ENCODE measurements around the gene PLEKHG2.

The PLEKHG2 gene

DNA sequence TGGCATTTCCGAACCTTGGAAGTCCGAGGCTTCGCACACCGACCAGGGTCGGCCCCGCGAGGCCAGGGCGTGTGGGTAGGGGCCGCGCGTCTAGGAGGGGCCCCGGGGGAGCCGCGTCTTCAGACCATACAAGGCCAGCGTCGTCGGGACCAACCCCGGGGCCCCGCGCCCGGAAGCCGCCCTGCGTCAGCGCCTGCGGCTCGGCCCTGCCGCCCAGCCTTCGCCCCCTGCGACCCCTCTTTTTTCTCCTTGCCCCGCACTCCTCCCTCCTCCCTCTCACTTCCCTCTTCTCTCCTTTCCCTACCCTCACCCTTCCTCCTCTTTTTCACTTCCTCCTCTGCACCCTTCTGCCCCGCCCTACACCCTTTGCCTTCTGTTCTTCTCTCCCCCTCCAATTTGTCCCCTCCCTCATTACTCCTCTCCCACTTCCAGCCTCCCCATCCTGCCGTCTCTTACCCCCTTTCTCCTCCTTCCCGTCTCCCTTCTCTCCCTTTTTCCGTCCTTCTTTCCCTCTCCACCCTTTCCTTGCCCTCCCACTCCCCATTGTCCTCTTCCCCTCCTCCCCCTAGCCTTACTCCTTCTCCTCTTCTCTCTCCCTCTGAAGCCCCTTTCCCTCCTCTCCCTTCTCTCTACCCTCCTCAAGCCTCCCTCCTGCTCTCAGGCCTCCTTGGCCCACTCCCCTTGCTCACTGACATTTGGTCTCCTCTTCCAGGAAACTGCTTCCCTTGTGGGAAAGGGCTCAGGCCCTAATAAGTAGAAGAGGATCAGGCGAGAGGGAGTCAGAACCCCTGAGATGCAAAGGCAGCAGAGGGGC is 2.2 kb upstream of the PLEKHG2 start:
- DNase-seq (ENCODE audit: low spot score): no peak
- ChIA-PET CTCF (interaction anchor here (1.2 kb wide), 1 partner anchor 13 kb away, joined by 11 read pairs; no protein-coding TSS in a partner anchor), POLR2A (ENCODE audit: low non-redundant PET) (interaction anchor here (0.9 kb wide), 1 partner anchor 19 kb away, joined by 4 read pairs; the partner anchor contains the start of genes MED29 and PAF1)
- peak overlapping the region; percentile 100 for H3K27ac ChIP-seq
- TF ChIP-seq, protein P1, sequence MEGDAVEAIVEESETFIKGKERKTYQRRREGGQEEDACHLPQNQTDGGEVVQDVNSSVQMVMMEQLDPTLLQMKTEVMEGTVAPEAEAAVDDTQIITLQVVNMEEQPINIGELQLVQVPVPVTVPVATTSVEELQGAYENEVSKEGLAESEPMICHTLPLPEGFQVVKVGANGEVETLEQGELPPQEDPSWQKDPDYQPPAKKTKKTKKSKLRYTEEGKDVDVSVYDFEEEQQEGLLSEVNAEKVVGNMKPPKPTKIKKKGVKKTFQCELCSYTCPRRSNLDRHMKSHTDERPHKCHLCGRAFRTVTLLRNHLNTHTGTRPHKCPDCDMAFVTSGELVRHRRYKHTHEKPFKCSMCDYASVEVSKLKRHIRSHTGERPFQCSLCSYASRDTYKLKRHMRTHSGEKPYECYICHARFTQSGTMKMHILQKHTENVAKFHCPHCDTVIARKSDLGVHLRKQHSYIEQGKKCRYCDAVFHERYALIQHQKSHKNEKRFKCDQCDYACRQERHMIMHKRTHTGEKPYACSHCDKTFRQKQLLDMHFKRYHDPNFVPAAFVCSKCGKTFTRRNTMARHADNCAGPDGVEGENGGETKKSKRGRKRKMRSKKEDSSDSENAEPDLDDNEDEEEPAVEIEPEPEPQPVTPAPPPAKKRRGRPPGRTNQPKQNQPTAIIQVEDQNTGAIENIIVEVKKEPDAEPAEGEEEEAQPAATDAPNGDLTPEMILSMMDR (conservative IDR thresholded peaks at IDR 0.05; ENCODE audit: low read depth): no peak

DNA sequence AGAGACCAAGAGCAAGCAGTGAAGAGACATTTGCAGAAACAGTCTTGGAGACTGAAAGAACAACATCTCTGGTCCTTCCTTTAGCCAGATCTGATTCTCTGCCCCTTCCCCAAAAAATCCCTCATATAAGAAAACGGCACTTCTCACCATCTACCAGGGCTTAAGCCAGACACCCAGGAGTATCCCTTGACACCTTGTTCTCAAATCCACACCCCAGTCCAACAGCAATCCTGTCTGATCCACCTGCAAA is 1.7 kb upstream of the PLEKHG2 start:
- ChIA-PET POLR2A (ENCODE audit: low non-redundant PET) (interaction anchor here (2.3 kb wide), 1 partner anchor 9 kb away, joined by 10 read pairs; no protein-coding TSS in a partner anchor), CTCF (interaction anchor here (1.0 to 2.5 kb wide), 3 partner anchors 7 to 19 kb away, joined by 6 to 55 read pairs (median 9); partner anchors contain the start of genes MED29 and PAF1)
- H3K27ac ChIP-seq: peak overlapping the region; percentile 100
- TF ChIP-seq, protein P1 (conservative IDR thresholded peaks at IDR 0.05; ENCODE audit: low read depth): no peak
- no peak for DNase-seq (ENCODE audit: low spot score)

DNA sequence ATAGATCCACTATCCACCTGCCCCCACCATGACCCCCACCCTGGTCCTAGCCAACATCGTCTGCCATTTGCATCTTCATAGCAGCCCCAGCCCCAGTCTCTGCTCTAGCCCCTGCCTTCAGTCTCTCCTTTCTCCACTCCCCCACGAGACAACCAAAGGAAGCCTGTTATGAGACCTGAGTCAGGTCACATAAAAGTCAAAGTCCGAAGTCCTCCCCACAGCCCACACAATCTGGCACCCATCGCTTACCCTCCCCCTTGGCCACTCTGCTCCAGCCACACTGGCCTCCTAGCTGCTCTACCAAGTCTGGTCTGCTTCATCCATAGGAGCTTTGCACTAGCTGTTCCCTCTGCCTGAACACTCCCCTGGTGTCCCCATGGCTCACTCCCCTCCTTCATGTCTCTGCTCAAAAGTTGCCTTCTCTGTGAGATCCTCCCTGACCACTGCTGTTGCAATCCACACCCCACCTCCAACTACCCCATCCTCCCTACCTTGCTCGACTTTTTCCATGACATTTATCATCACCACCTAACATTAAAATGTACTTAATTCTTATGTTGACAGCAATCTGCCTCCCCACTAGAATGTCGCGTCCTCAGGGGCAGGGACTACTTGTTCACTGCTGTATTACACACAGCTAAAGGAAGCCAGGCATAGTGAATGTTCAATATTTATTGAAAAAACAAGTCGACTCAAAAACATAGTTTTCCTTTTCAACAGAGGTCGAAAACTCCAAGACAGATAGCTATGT is 1.2 kb upstream of the PLEKHG2 start:
- TF ChIP-seq, protein P1 (conservative IDR thresholded peaks at IDR 0.05; ENCODE audit: low read depth): no peak
- H3K27ac ChIP-seq: peak overlapping the region; percentile 100
- ChIA-PET CTCF (interaction anchor here (0.6 to 2.5 kb wide), 8 partner anchors 8 to 123 kb away, joined by 3 to 55 read pairs (median 6); partner anchors contain the start of genes MED29, PAF1 and RPS16), POLR2A (ENCODE audit: low non-redundant PET) (interaction anchor here (0.7 to 2.3 kb wide), 4 partner anchors 9 to 200 kb away, joined by 3 to 10 read pairs (median 6); partner anchors contain the start of gene RPS16)
- no peak for DNase-seq (ENCODE audit: low spot score)

DNA sequence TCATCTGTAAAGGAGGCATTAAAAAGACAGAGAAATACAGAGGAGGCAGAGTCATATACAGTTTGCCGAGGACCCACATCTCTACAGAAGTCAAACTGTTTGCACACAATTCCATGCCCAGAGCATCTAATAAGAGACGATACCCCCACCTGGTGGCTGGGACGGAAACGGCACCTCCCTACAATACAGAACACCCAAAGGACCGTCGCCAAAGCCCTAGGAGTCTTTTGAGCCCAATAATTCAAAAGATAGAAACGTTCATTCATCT is 703 bp upstream of the PLEKHG2 start:
- CTCF ChIA-PET: interaction anchor here (0.6 to 2.5 kb wide), 8 partner anchors 8 to 122 kb away, joined by 3 to 55 read pairs (median 6); partner anchors contain the start of genes MED29, PAF1 and RPS16
- peak overlapping the region; percentile 100 for H3K27ac ChIP-seq
- TF ChIP-seq, protein P1 (conservative IDR thresholded peaks at IDR 0.05; ENCODE audit: low read depth): peak; percentile 85
- POLR2A ChIA-PET (ENCODE audit: low non-redundant PET): interaction anchor here (0.7 to 2.3 kb wide), 4 partner anchors 10 to 201 kb away, joined by 3 to 10 read pairs (median 6); partner anchors contain the start of gene RPS16
- DNase-seq (ENCODE audit: low spot score): peak; percentile 79

DNA sequence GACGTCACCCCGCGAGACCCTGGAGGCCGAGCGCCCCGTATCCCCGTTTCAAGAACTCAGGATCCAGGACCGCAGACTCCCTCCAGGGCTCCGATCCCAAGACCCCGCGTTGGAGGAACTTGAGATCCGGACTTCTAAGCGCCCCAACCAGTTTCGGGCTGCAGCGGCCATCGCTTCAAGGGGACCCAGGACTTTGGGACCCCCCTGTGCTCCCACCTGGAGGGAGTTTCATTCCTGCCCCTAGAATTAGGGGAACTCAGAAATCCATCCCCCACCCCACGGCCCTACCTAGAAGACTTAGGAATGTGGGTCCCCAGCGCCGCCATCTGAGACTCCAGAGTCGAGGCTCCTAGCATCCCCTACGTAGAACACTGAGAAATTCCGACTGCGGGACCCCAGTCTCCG is 400 bp downstream of the PLEKHG2 start:
- DNase-seq (ENCODE audit: low spot score): no peak
- TF ChIP-seq, protein P1 (conservative IDR thresholded peaks at IDR 0.05; ENCODE audit: low read depth): peak; percentile 42
- POLR2A ChIA-PET (ENCODE audit: low non-redundant PET): interaction anchor here (1.4 to 2.3 kb wide), 2 partner anchors 11 to 23 kb away, joined by 4 to 10 read pairs; partner anchors contain the start of gene RPS16
- H3K27ac ChIP-seq: peak overlapping the region; percentile 100
- CTCF ChIA-PET: interaction anchor here (0.6 to 2.5 kb wide), 6 partner anchors 9 to 64 kb away, joined by 3 to 55 read pairs (median 6); partner anchors contain the start of genes MED29 and PAF1

Measured in RWPE1 (cell line).